Measurements from ENCODE around the gene TNFAIP2. TPM values are rescaled to one million over a fixed set of nuclear protein-coding genes. Genes with fewer than 3 reads are reported as not detected.
A peak's percentile ranks its signal among the peaks of the same experiment; 100 is the strongest.

TNFAIP2 gene
- total and polyA plus RNA-seq, 3 experiments from 2014 or later, result 0.70 to 1.4 TPM; not detected in 1

DNA sequence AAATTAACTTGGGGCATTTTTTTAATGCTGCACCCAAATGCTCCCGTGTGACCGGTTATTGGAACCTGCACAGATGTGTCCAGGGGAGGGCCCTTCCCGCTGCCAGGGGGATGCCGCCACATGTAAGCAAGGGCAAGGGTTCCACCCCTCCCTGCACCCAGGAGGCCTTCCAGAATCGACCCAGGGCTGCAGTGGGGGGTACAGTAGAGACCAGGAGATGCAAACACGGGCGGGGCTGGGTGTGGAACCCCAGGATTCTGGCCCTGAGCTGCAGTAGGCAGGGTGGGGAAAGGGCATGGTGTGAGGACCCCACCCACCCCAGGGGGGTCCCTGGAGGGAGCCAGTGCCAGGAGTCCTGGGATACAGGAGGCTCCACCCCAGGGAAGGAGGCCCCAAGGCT is 54.1 kb downstream of the TNFAIP2 start:
- Mint-ChIP-seq H3K4me1 (no peaks in the 10 kb centered on the region), H3K4me3 (no peak overlapping the region), H3K9me3 (peaks cover 0 to 20% (median 8%) of the 10 kb centered on the region in 5 donors), H3K27me3 (peaks cover 17 to 31% of the 10 kb centered on the region in 2 donors), H3K36me3 (peaks cover 0 to 5% (median 0%) of the 10 kb centered on the region in 3 donors), H3K27ac (no peak overlapping the region)
- POLR2A ChIA-PET, result no interaction called here
- Histone ChIP-seq H3K4me3 (ENCODE audit: low read length) (no peak overlapping the region), H3K36me3 (ENCODE audit: insufficient read depth, low read length) (no peaks in the 10 kb centered on the region), H3K27ac (ENCODE audit: low read depth, low read length) (no peak overlapping the region), H3K27me3 (ENCODE audit: insufficient read depth, low read length, poor library complexity, severe bottlenecking) (peaks cover 2% of the 10 kb centered on the region), H3K9me3 (ENCODE audit: low read length) (no peaks in the 10 kb centered on the region), H3K4me1 (ENCODE audit: insufficient read depth, low read length) (no peaks in the 10 kb centered on the region)
- no peak for DNase-seq
- CTCF ChIA-PET, result no interaction called here

DNA sequence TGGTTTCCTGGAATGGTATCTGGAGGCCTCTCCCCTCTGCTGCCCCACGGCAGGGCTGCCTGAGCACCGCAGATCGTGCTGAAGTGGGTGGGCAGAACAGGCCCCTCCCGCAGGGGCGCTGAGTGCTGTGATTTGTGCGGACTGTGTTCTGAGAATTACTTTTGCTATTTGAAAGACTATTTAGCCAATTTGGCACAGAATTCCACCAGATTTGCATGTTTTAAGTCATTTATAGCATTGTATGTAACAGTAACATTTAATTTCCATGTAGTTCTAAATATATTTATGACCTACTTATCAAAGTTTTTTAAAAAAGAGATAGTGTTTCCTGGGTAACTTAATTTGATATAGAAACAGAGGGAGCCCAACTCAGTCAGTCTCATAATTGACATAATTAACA is 55.3 kb downstream of the TNFAIP2 start:
- Histone ChIP-seq H3K27ac (ENCODE audit: low read depth, low read length) (no peak overlapping the region), H3K27me3 (ENCODE audit: insufficient read depth, low read length, poor library complexity, severe bottlenecking) (peaks cover 4% of the 10 kb centered on the region), H3K4me1 (ENCODE audit: insufficient read depth, low read length) (no peaks in the 10 kb centered on the region), H3K36me3 (ENCODE audit: insufficient read depth, low read length) (no peaks in the 10 kb centered on the region), H3K9me3 (ENCODE audit: low read length) (no peaks in the 10 kb centered on the region), H3K4me3 (ENCODE audit: low read length) (no peak overlapping the region)
- Mint-ChIP-seq H3K27ac (no peak overlapping the region), H3K27me3 (peaks cover 11 to 27% of the 10 kb centered on the region in 2 donors), H3K9me3 (peaks cover 0 to 10% (median 3%) of the 10 kb centered on the region in 5 donors), H3K36me3 (peaks cover 0 to 5% (median 0%) of the 10 kb centered on the region in 3 donors), H3K4me3 (no peak overlapping the region), H3K4me1 (no peaks in the 10 kb centered on the region)
- POLR2A ChIA-PET, result no interaction called here
- no peak for DNase-seq
- CTCF ChIA-PET, result no interaction called here

GRCh38 chr14:103179094-103179493 is 55.8 kb downstream of the TNFAIP2 start:
- H3K27ac Mint-ChIP-seq, result peak overlapping the region in 1 of 8 donors; percentile 60
- Histone ChIP-seq H3K4me1 (ENCODE audit: insufficient read depth, low read length) (no peaks in the 10 kb centered on the region), H3K4me3 (ENCODE audit: low read length) (no peak overlapping the region), H3K36me3 (ENCODE audit: insufficient read depth, low read length) (no peaks in the 10 kb centered on the region), H3K27me3 (ENCODE audit: insufficient read depth, low read length, poor library complexity, severe bottlenecking) (peaks cover 4% of the 10 kb centered on the region), H3K9me3 (ENCODE audit: low read length) (no peaks in the 10 kb centered on the region), H3K27ac (ENCODE audit: low read depth, low read length) (no peak overlapping the region)
- POLR2A ChIA-PET, result no interaction called here
- CTCF ChIA-PET, result no interaction called here
- H3K4me1 Mint-ChIP-seq, result no peaks in the 10 kb centered on the region
- H3K9me3 Mint-ChIP-seq, result peaks cover 0 to 4% (median 0%) of the 10 kb centered on the region in 5 donors
- no peak overlapping the region for H3K4me3 Mint-ChIP-seq
- H3K27me3 Mint-ChIP-seq, result peaks cover 13 to 33% of the 10 kb centered on the region in 2 donors
- no peak for DNase-seq
- peaks cover 0 to 5% (median 0%) of the 10 kb centered on the region in 3 donors for H3K36me3 Mint-ChIP-seq

- ChIA-PET CTCF (no interaction called here), POLR2A (no interaction called here)
- Mint-ChIP-seq H3K9me3 (peaks cover 0 to under 1% (median 0%) of the 10 kb centered on the region in 5 donors), H3K36me3 (no peaks in the 10 kb centered on the region), H3K4me1 (no peaks in the 10 kb centered on the region), H3K27me3 (peaks cover 15 to 32% of the 10 kb centered on the region in 2 donors), H3K4me3 (no peak overlapping the region), H3K27ac (no peak overlapping the region)
- H3K27me3 ChIP-seq (ENCODE audit: insufficient read depth, low read length, poor library complexity, severe bottlenecking), result peaks cover 4% of the 10 kb centered on the region
- no peaks in the 10 kb centered on the region for H3K36me3 ChIP-seq (ENCODE audit: insufficient read depth, low read length)
- no peak for DNase-seq
- no peaks in the 10 kb centered on the region for H3K4me1 ChIP-seq (ENCODE audit: insufficient read depth, low read length)
- no peak overlapping the region for H3K27ac ChIP-seq (ENCODE audit: low read depth, low read length)
- no peak overlapping the region for H3K4me3 ChIP-seq (ENCODE audit: low read length)
- H3K9me3 ChIP-seq (ENCODE audit: low read length), result no peaks in the 10 kb centered on the region
Observed at GRCh38 chr14:103180331-103180730, 57.1 kb downstream of the TNFAIP2 start.

DNA sequence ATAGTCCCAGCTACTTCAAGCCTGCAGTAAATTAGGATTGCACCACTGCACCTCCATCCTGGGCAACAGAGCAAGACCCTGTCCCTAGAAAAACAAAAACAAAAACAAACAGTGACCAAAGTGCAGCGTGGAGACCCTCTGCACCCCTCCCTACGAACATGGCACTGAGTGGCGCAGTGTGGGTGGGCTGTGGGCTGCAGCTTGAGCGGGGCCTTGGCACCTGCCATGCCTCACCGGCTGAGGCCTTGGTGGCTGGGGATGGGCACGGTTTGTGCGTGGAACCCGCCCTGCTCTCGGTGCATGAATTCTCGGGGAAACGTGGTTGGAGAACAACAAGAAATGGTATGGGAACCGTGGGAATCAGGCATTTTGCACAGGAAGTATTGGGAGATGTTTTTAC is 60.8 kb downstream of the TNFAIP2 start:
- H3K27ac Mint-ChIP-seq, result no peak overlapping the region
- peak overlapping the region in 1 of 7 donors; percentile 21 for H3K4me3 Mint-ChIP-seq
- ChIA-PET POLR2A (interaction anchor here (0.7 kb wide), 1 partner anchor 335 kb away, joined by 3 read pairs; no protein-coding TSS in a partner anchor), CTCF (interaction anchor here (1.1 to 2.7 kb wide), 2 partner anchors 79 to 489 kb away, joined by 3 to 10 read pairs; no protein-coding TSS in a partner anchor)
- H3K4me1 ChIP-seq (ENCODE audit: insufficient read depth, low read length), result no peaks in the 10 kb centered on the region
- H3K9me3 Mint-ChIP-seq, result no peaks in the 10 kb centered on the region
- no peak overlapping the region for H3K27ac ChIP-seq (ENCODE audit: low read depth, low read length)
- no peaks in the 10 kb centered on the region for H3K36me3 Mint-ChIP-seq
- H3K4me3 ChIP-seq (ENCODE audit: low read length), result no peak overlapping the region
- H3K36me3 ChIP-seq (ENCODE audit: insufficient read depth, low read length), result no peaks in the 10 kb centered on the region
- peaks cover 30 to 60% of the 10 kb centered on the region in 2 donors for H3K27me3 Mint-ChIP-seq
- H3K9me3 ChIP-seq (ENCODE audit: low read length), result no peaks in the 10 kb centered on the region
- peaks cover 8% of the 10 kb centered on the region for H3K27me3 ChIP-seq (ENCODE audit: insufficient read depth, low read length, poor library complexity, severe bottlenecking)
- H3K4me1 Mint-ChIP-seq, result peaks cover 3 to 7% (median 7%) of the 10 kb centered on the region in 3 donors
- no peak for DNase-seq

DNA sequence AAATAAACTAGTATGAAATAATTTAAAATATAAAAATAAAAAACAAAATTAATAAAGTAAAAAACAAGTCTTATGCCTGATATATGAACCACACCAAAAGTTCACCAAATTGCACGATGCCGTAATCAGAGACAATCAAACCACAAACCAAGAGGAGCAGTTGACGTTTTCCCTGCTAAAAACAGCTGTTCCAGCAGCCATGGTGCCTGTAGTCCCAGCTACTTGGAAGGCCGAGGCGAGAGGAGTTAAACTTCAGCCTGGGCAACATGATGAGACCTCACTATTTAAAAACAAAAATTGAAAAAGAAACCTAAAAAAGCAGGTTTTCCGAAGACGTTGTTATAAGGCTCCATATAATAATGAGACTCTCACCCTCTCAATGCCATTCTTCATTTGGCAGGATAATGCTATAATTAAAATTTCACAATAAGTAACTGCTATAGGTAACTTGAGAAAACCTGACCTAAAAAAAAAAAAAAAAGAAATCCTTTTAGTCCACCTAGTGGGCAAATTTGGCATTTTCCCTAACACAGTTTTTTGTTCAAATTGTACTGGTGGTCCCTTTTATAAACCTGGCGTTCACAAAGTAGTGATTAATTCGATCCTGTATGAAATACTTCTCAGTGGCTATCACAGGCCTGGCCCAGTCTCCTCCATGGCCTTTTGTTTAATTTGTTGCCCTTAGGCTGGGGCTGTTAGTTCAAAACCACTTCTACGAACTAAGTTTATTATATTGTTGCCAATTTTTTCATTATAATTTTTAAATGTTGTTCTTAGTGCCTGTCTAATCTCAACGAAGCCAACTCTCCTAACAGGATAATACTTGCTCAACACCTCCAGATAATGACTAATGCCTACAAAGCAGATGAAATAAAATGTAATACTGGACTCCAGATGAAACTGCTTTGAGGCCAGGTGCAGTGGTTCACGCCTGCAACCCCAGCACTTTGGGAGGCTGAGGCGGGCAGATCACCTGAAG is 62.1 kb downstream of the TNFAIP2 start:
- Histone ChIP-seq H3K9me3 (ENCODE audit: low read length) (no peaks in the 10 kb centered on the region), H3K4me3 (ENCODE audit: low read length) (no peak overlapping the region), H3K27ac (ENCODE audit: low read depth, low read length) (no peak overlapping the region), H3K36me3 (ENCODE audit: insufficient read depth, low read length) (no peaks in the 10 kb centered on the region), H3K27me3 (ENCODE audit: insufficient read depth, low read length, poor library complexity, severe bottlenecking) (peaks cover 8% of the 10 kb centered on the region), H3K4me1 (ENCODE audit: insufficient read depth, low read length) (no peaks in the 10 kb centered on the region)
- peaks cover 6 to 14% (median 14%) of the 10 kb centered on the region in 3 donors for H3K4me1 Mint-ChIP-seq
- DNase-seq, result peak in 1 of 5 donors; percentile 31
- CTCF ChIA-PET, result interaction anchor here (2.7 kb wide), 1 partner anchor 81 kb away, joined by 10 read pairs; no protein-coding TSS in a partner anchor
- H3K27ac Mint-ChIP-seq, result no peak overlapping the region
- no peaks in the 10 kb centered on the region for H3K9me3 Mint-ChIP-seq
- H3K36me3 Mint-ChIP-seq, result peaks cover 0 to 2% (median 0%) of the 10 kb centered on the region in 3 donors
- H3K4me3 Mint-ChIP-seq, result no peak overlapping the region
- POLR2A ChIA-PET, result no interaction called here
- H3K27me3 Mint-ChIP-seq, result peaks cover 35 to 64% of the 10 kb centered on the region in 2 donors

DNA sequence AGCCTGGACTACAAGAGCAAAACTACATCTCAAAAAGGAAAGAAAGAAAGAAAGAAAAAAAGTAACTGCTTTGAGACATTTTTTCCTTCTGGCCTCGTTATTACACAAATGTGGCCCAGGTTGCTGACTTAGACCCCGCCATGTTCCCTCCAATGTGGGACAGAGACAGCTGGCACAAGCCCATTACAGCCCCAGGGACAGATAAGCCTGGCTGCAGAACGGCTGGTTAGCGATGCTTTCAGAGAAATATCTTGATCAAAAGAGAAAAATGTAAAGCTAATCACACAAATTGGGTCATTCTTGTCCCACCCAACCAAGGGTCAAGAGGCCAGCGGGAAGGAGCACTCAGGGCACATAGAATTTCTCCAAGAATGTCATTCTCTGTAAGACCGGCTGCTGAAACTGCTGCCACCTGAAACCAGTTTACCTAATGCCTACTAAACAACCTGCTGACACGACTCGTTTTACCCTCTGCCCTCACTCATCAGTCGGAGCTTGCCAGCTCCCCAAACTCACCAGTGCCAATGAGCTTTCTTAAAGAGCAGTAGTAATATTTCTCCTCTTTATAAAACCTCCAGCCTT is 63.1 kb downstream of the TNFAIP2 start:
- no peak overlapping the region for H3K27ac Mint-ChIP-seq
- ChIA-PET CTCF (no interaction called here), POLR2A (interaction anchor here (0.5 kb wide), 1 partner anchor 1507 kb away, joined by 4 read pairs; no protein-coding TSS in a partner anchor)
- H3K36me3 ChIP-seq (ENCODE audit: insufficient read depth, low read length), result no peaks in the 10 kb centered on the region
- H3K4me1 ChIP-seq (ENCODE audit: insufficient read depth, low read length), result no peaks in the 10 kb centered on the region
- H3K36me3 Mint-ChIP-seq, result peaks cover 0 to 2% (median 0%) of the 10 kb centered on the region in 3 donors
- H3K27ac ChIP-seq (ENCODE audit: low read depth, low read length), result no peak overlapping the region
- H3K27me3 ChIP-seq (ENCODE audit: insufficient read depth, low read length, poor library complexity, severe bottlenecking), result peaks cover 8% of the 10 kb centered on the region
- no peak overlapping the region for H3K4me3 ChIP-seq (ENCODE audit: low read length)
- peaks cover 38 to 69% of the 10 kb centered on the region in 2 donors for H3K27me3 Mint-ChIP-seq
- no peaks in the 10 kb centered on the region for H3K9me3 Mint-ChIP-seq
- peak overlapping the region in 1 of 7 donors; percentile 52 for H3K4me3 Mint-ChIP-seq
- H3K9me3 ChIP-seq (ENCODE audit: low read length), result no peaks in the 10 kb centered on the region
- DNase-seq, result no peak
- peaks cover 6 to 16% (median 15%) of the 10 kb centered on the region in 3 donors for H3K4me1 Mint-ChIP-seq
